Activated naive CD8-positive, alpha-beta T cell treated with anti-CD3 and anti-CD28 coated beads, Interleukin-2, amount 10 ng/mL, durations not matched to agents 7 days and 5 days (primary cell): ENCODE results near the gene HOXA11. TPM values are rescaled to one million over a fixed set of nuclear protein-coding genes. Genes with fewer than 3 reads are reported as not detected.

ENCODE experiments used
- ATAC-seq: fragments of 150-1000 bp; cut with Tn5 transposase; one replicate; pipeline ENCODE4 v1.10.0; 2021; ENCODE audit warnings: low read depth, moderate library complexity
- POLR2A ChIA-PET: fragments of 350-600 bp; sonication (Branson Sonifier 250); formaldehyde crosslinking; loops from one replicate; lab custom pipeline; 2021; ENCODE audit warnings: antibody characterized with exemption; lab: Charles Lee
- DNase-seq: peaks from one replicate; pipeline ENCODE4 v3.0.0; 2021
- H3K27ac Mint-ChIP-seq: one replicate; pipeline ENCODE4 v1.8.0; 2022; ENCODE audit warnings: mild to moderate bottlenecking, mixed read lengths
- H3K27me3 Mint-ChIP-seq: one replicate; pipeline ENCODE4 v1.8.0; 2022; ENCODE audit warnings: mild to moderate bottlenecking, moderate library complexity, mixed read lengths
- H3K36me3 Mint-ChIP-seq: one replicate; pipeline ENCODE4 v1.8.0; 2021; ENCODE audit warnings: mild to moderate bottlenecking, mixed read lengths
- H3K4me1 Mint-ChIP-seq: one replicate; pipeline ENCODE4 v1.8.0; 2021; ENCODE audit warnings: mixed read lengths
- H3K4me3 Mint-ChIP-seq: one replicate; pipeline ENCODE4 v1.8.0; 2022; ENCODE audit warnings: mild to moderate bottlenecking, moderate library complexity, mixed read lengths
- H3K9me3 Mint-ChIP-seq: one replicate; pipeline ENCODE4 v1.8.0; 2021; ENCODE audit warnings: mixed read lengths
- total RNA-seq, 2 experiments: library from RNA; stranded (reverse); gene quantifications; one replicate each; pipeline ENCODE4 v1.2.3, GENCODE V29; 2021

Gene HOXA11
- total RNA-seq, 2 experiments from 2014 or later, result not detected

DNA sequence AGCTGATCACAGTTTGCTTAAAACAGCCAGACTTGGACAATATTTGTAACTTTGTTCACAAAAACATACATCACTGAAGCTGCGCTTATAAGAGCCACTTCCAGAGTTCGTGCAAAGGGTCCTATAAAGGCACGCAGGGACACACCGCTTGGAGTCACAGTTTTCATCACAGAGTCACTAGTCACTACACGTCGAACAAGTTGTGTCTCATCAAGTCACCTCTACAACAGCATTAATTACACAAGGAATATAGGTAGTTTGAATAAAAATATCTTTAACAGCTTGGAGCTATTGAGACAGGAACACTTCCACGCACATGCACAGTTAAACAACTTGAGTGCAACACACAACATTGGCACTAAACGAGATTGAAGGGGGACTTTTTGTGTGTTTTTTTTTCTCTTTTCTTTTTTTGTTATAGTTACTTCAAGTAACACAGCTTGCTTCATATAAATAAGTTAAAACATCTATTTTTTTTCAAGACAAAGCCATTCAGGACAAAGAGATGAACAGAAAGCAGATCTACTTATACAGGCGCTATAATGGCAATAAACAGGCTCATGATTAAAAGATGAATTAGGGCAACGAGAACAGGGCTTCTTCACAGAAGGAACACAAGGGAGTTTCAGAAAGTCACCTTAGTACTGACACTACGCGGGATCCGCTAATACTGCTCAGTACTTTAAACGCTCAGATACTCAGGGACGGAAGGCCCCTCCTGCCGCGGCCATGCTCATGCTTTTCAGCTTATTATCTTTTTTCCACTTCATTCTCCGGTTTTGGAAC, 43.7 kb downstream of the HOXA11 start:
- no peak for ATAC-seq
- no peaks in the 10 kb centered on the region for H3K9me3 Mint-ChIP-seq
- no peak overlapping the region for H3K4me3 Mint-ChIP-seq
- no peak overlapping the region for H3K27ac Mint-ChIP-seq
- H3K4me1 Mint-ChIP-seq, result no peaks in the 10 kb centered on the region
- no peaks in the 10 kb centered on the region for H3K36me3 Mint-ChIP-seq
- DNase-seq, result no peak
- H3K27me3 Mint-ChIP-seq, result peaks cover 28% of the 10 kb centered on the region
- POLR2A ChIA-PET, result no interaction called here

DNA sequence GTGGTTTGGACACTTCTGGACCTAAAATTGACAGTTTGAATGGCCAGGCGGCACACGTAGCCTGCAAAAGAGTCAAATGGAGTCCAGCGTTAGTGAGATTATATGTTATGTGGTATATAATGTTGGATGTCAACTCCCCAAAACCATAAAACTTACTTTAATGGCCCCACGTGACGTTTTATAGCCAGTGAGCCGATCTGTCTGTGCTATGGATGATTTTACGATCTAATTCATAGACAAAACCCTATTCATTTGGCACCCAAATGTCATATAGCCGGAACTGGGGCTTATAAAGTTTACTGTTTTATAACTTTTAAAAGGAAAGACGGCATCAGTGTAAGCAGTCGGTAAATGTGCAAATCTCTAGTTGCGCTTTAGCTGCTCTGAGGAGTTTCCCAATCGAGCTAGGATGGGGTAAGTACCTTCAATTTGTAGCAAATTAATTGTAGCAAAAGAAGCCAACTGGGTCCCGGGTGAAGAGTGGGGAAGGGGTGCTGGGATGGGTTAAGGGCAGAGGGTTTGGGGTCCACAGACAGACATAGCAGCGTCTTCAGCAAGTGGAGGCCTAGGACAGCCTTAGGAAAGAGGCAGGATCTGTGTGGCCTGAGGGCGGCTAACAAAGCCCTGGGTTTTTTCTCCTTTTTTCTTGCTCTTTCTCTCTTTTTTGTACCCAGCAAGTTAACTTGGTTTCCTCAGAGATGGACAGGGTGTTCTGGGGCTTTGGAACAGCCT, 44.7 kb downstream of the HOXA11 start:
- H3K4me3 Mint-ChIP-seq, result no peak overlapping the region
- no peak overlapping the region for H3K27ac Mint-ChIP-seq
- H3K27me3 Mint-ChIP-seq, result peaks cover 34% of the 10 kb centered on the region
- peaks cover 5% of the 10 kb centered on the region for H3K4me1 Mint-ChIP-seq
- POLR2A ChIA-PET, result no interaction called here
- no peaks in the 10 kb centered on the region for H3K36me3 Mint-ChIP-seq
- no peaks in the 10 kb centered on the region for H3K9me3 Mint-ChIP-seq
- ATAC-seq (no peak), DNase-seq (no peak)

DNA sequence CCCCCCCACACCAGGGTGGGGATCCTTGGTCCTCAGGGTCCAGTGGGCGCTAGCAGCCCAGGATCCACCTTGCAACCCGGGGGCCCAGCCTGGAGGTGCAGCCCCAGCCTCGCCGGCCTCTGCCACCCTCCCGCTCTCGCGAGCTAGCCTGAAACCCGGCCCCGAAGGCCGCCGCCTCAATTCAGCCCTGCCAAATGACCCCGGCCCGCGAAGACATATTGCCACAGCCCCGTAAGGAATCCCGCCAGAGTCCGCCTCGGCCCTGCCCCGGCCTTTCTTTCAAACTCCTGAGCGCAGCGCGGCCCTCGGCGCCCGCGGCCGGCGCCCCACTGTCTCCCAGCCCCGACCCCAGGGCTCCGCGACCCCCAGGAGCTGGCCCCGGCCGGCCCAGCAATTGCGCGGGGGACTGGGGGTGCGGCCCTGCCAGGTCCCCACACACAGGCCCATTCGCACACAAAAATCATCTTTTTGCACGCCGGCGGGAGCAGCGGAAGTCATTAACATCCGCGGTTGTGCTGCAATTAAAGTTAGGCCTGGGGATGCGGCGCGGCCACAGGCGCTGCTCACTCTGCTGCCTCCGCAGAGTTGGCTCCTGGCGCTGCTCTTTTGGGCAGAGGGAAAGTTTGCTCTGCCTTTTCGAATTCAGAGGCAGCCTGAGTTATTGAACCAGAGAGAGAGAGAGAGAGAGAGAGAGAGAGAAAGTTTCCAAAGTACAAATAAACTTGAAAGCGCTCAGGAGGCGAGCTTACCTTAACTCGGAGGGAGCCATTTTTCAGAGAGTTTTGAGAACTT, 45.5 kb downstream of the HOXA11 start:
- Mint-ChIP-seq H3K27ac (no peak overlapping the region), H3K4me1 (peaks cover 13% of the 10 kb centered on the region), H3K36me3 (no peaks in the 10 kb centered on the region), H3K4me3 (no peak overlapping the region), H3K9me3 (no peaks in the 10 kb centered on the region), H3K27me3 (peaks cover 35% of the 10 kb centered on the region)
- ATAC-seq (no peak), DNase-seq (no peak)
- POLR2A ChIA-PET, result no interaction called here

DNA sequence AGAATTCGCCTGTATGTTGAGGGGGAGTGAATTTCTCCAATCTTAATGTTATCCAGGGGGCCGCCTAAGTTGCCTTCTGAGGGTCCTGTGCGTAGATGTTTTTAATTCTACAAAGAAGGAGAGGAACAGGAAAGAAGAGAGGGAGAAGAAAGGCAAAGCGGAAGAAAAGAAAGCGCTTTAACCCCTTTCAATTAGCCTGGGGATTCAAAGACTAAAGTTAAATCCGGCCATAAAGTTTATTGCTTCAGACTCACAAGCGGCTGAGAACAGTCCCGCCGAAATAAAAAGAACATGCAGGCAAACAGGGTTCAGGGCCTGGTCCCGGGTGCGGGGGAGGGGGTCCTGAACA, 46.1 kb downstream of the HOXA11 start:
- ATAC-seq, result no peak
- H3K27me3 Mint-ChIP-seq, result peaks cover 38% of the 10 kb centered on the region
- POLR2A ChIA-PET, result no interaction called here
- no peaks in the 10 kb centered on the region for H3K36me3 Mint-ChIP-seq
- no peak for DNase-seq
- H3K4me1 Mint-ChIP-seq, result peaks cover 15% of the 10 kb centered on the region
- H3K9me3 Mint-ChIP-seq, result no peaks in the 10 kb centered on the region
- H3K27ac Mint-ChIP-seq, result no peak overlapping the region
- H3K4me3 Mint-ChIP-seq, result no peak overlapping the region

DNA sequence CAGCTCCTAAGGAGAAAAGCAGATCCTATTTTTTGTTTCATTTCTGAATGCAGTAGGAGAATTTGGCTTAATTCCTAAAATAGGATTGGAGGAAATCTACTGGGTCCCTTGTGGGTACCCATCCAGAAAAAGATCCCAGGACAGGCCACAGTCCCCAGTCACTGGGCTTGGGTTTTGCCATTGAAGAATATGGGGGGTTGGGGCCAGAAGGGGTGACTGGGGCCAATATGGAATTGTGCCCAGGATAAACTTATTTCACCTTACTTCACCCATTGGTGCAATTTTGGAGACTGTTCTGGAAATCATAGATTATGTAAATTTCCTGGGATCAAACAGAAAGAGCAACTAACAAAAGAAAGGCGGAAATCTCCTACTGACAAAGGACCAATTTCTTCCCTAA, 46.6 kb downstream of the HOXA11 start:
- DNase-seq (no peak), ATAC-seq (no peak)
- Mint-ChIP-seq H3K27ac (no peak overlapping the region), H3K9me3 (no peaks in the 10 kb centered on the region), H3K36me3 (no peaks in the 10 kb centered on the region), H3K4me1 (peaks cover 15% of the 10 kb centered on the region), H3K4me3 (no peak overlapping the region), H3K27me3 (peaks cover 41% of the 10 kb centered on the region)
- POLR2A ChIA-PET, result no interaction called here

DNA sequence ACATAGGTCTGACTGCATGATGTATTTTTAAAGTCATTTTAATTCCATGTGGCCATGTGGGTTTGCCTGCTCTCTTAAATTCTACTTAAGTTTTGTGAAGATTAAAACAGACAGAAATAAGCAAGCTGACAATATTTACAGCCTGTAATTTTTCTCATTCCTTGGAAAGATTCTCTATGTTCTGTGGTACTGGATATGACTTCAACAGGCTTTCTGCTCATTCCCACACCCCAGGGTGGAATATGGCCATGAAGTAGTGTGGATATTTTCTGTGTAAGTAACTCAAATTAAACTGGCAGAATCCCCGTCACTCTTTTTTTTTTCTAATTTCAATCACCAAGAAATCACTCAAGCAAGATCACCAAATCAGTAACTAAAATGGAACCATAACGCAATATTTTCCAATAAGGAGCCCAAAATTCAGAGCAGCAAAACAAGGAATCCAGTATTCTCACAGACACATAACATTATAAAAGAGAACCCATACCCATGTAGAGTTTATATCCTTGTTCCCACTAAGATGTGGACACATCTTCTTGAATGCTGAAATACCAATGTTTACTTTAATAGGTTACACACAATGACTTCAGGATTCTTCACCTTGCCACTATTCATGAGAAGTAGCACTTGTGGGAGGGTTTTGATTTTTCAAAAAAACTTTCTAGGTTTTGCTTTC, 47.3 kb downstream of the HOXA11 start:
- no peak overlapping the region for H3K27ac Mint-ChIP-seq
- H3K9me3 Mint-ChIP-seq, result no peaks in the 10 kb centered on the region
- H3K27me3 Mint-ChIP-seq, result peaks cover 47% of the 10 kb centered on the region
- no peak overlapping the region for H3K4me3 Mint-ChIP-seq
- H3K4me1 Mint-ChIP-seq, result peaks cover 15% of the 10 kb centered on the region
- ATAC-seq (no peak), DNase-seq (no peak)
- no peaks in the 10 kb centered on the region for H3K36me3 Mint-ChIP-seq
- POLR2A ChIA-PET, result no interaction called here

DNA sequence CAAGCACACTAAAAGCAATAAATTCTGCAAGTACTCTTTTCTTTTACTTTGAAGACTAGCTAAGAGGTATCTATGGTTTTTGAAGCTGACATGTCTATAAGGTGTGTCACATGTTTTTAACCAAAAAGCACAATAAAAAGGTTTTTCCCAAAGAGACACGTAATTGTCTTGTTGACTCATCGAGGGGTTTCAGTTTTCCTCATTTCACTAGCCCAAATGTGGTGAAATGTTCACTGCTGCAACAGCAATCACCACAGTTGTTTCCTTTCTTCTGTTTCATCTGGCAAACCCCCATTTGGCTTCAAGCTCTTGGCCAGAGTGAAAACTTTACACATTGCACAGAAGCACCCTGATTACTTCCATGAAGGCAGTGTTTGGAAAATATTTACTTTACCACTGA, 50.6 kb downstream of the HOXA11 start:
- POLR2A ChIA-PET, result no interaction called here
- Mint-ChIP-seq H3K27ac (no peak overlapping the region), H3K4me1 (peaks cover 17% of the 10 kb centered on the region), H3K4me3 (no peak overlapping the region), H3K36me3 (no peaks in the 10 kb centered on the region), H3K9me3 (no peaks in the 10 kb centered on the region), H3K27me3 (peaks cover 57% of the 10 kb centered on the region)
- ATAC-seq (no peak), DNase-seq (no peak)

DNA sequence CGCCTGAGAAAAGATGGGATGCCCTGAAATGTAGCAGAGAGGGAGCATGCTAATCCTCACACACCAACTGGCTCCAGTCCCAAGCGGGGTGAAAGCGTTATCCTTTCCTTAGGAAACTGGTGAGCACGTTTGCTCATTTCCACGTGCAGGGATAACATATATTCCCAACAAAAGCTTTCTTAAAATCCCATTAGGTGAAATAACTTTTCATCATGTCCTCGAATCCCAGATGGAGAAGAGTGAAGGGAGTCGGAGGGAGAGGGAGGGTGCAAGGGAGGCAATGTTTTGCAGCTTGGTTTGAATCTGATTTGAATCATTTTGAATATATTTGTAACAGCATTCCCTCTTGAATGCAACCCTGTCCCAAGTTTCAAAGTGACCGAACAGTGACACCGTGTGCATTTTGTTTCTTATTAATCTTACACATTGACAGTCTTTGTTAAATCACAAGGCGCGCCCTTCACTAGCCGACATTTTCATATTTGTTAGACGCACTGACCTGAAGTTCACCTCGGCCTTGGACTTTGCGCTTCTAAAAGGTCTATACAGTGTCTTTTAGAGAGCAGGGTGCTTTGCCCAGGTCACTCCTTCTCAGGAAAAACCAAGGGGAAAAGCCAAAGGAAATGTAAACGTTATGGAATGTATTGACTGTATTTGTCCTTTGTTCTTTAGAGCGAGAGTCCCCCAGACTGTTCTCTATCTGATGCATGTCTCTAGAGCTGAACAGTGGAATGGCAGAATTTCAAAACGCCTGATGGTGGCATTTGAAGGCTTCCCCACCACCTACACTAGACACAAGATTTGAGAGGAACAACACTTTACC, 51.4 kb downstream of the HOXA11 start:
- Mint-ChIP-seq H3K9me3 (no peaks in the 10 kb centered on the region), H3K27me3 (peaks cover 57% of the 10 kb centered on the region), H3K36me3 (no peaks in the 10 kb centered on the region), H3K4me3 (no peak overlapping the region), H3K27ac (no peak overlapping the region), H3K4me1 (peaks cover 17% of the 10 kb centered on the region)
- ATAC-seq, result no peak
- POLR2A ChIA-PET, result no interaction called here
- DNase-seq, result no peak

DNA sequence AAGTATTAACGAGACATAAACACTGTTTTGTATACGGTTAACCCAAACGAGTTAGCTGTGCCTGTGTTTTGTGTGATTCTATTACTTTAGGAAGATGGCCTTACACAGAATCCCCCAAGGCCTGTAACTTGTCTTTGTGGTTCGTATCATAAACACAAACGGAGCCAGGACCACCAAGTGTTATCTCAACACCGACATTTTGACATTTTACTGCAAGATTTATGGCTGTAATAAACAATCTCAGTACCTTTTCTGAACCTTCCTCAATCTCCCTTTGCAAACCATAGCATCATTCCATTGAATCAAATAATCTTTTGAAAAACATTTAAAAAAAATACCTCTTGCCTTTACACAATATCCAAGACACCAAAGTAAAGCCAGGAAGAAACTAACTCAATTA, 52.1 kb downstream of the HOXA11 start:
- DNase-seq (no peak), ATAC-seq (no peak)
- no peak overlapping the region for H3K27ac Mint-ChIP-seq
- H3K36me3 Mint-ChIP-seq, result no peaks in the 10 kb centered on the region
- peaks cover 17% of the 10 kb centered on the region for H3K4me1 Mint-ChIP-seq
- POLR2A ChIA-PET, result no interaction called here
- peaks cover 51% of the 10 kb centered on the region for H3K27me3 Mint-ChIP-seq
- no peaks in the 10 kb centered on the region for H3K9me3 Mint-ChIP-seq
- H3K4me3 Mint-ChIP-seq, result no peak overlapping the region

DNA sequence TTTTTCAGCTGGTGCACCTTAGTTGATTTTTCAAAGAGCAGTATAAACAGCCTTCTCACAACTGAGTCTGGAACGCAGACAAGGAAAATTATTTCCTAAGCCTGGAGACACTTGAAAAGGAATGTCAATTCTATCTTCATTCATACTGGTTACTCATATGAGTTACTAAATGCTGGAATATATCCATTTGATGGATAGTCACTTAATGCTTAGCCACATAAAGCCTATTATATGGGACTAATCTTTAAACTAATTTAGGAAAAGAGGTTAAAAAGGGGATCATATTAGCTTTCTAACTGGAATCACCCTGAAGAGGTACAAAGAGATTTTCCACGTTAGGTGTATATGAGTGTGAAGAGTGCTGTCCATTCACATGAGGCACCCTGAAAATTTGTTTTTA, 52.8 kb downstream of the HOXA11 start:
- no peak for DNase-seq
- no peaks in the 10 kb centered on the region for H3K36me3 Mint-ChIP-seq
- peaks cover 17% of the 10 kb centered on the region for H3K4me1 Mint-ChIP-seq
- H3K27ac Mint-ChIP-seq, result no peak overlapping the region
- peaks cover 51% of the 10 kb centered on the region for H3K27me3 Mint-ChIP-seq
- POLR2A ChIA-PET, result no interaction called here
- ATAC-seq, result no peak
- H3K9me3 Mint-ChIP-seq, result no peaks in the 10 kb centered on the region
- no peak overlapping the region for H3K4me3 Mint-ChIP-seq

DNA sequence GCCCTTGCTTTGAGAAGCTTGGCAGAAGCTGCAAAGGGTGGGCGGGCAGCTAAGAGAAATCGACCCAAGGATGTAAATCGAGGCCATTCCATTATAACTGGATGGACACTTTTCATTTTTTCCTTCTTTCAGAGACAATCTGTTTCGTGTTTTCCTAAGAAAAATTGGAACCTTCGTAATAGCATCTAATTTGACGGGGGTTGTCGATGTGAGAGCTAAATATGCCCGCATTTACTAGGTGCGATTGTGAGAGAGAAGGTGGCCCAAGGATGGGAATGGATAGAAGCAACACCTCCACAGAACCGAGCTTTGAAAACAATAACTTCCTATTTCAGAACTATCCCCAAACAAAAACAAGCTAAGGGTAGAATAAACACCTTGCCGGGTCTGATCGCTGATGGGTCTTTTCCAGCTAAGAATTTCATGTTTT, 53.6 kb downstream of the HOXA11 start:
- Mint-ChIP-seq H3K4me3 (peak overlapping the region; percentile 64), H3K4me1 (peaks cover 17% of the 10 kb centered on the region), H3K27me3 (peaks cover 52% of the 10 kb centered on the region), H3K9me3 (no peaks in the 10 kb centered on the region), H3K36me3 (no peaks in the 10 kb centered on the region), H3K27ac (no peak overlapping the region)
- POLR2A ChIA-PET, result interaction anchor here (0.7 to 1.0 kb wide), 2 partner anchors 33 to 35 kb away, joined by 3 read pairs; no protein-coding TSS in a partner anchor
- DNase-seq (no peak), ATAC-seq (no peak)
